Measurements from ENCODE around the gene PKLR. TPM values are rescaled to one million over a fixed set of nuclear protein-coding genes. Genes with fewer than 3 reads are reported as not detected.

PKLR gene
- total RNA-seq, 1 experiment from 2014 or later, result not detected

- Histone ChIP-seq H3K4ac (ENCODE audit: low read depth, low read length) (no peak overlapping the region), H2BK20ac (ENCODE audit: low read depth, low read length, poor library complexity, severe bottlenecking) (no peak overlapping the region), H4K20me1 (ENCODE audit: control insufficient read depth, insufficient read depth, insufficient read length) (no peaks in the 10 kb centered on the region), H4K91ac (ENCODE audit: insufficient read length, low read depth, low read length) (no peak overlapping the region), H3K9ac (ENCODE audit: extremely low read depth, insufficient read length, low read length) (no peak overlapping the region), H3K27me3 (ENCODE audit: insufficient read depth, low read length) (no peaks in the 10 kb centered on the region), H2BK15ac (ENCODE audit: low read depth, low read length) (no peak overlapping the region), H4K8ac (replicated peaks; ENCODE audit: insufficient read length, low read depth, low read length) (no peak overlapping the region), H3K79me1 (ENCODE audit: insufficient read depth, low read depth, low read length, poor library complexity, severe bottlenecking) (no peaks in the 10 kb centered on the region), H2BK5ac (ENCODE audit: insufficient read length, low read length) (no peak overlapping the region), H2BK120ac (ENCODE audit: low read depth, low read length, poor library complexity, severe bottlenecking) (no peak overlapping the region), H3K9me3 (ENCODE audit: control insufficient read depth, low read depth, low read length) (no peaks in the 10 kb centered on the region), H3K14ac (ENCODE audit: insufficient read depth, low read length) (no peak overlapping the region), H2AFZ (ENCODE audit: low read length) (no peak overlapping the region), H3K23ac (ENCODE audit: insufficient read length, low read depth, low read length) (no peak overlapping the region), H3K4me2 (ENCODE audit: insufficient read depth, insufficient read length, low read length) (no peak overlapping the region), H2AK5ac (ENCODE audit: insufficient read length, low read length) (no peak overlapping the region), H3K18ac (ENCODE audit: insufficient read length, low read depth, low read length) (no peak overlapping the region), H3K27ac (ENCODE audit: insufficient read length, low read depth, low read length) (no peak overlapping the region), H2BK12ac (ENCODE audit: insufficient read length, low read depth, low read length) (no peak overlapping the region), H3K4me1 (ENCODE audit: insufficient read depth, low read length) (0 out of 2 replicates have a peak, but pooled peaks cover 3% of the 10 kb centered on the region), H3K79me2 (ENCODE audit: insufficient read depth, low read length) (no peaks in the 10 kb centered on the region), H3K23me2 (ENCODE audit: insufficient read length, low read depth, low read length, poor library complexity, severe bottlenecking) (peaks cover 17% of the 10 kb centered on the region), H4K5ac (ENCODE audit: insufficient read length, low read depth, low read length) (no peak overlapping the region), H3K56ac (ENCODE audit: insufficient read length, low read depth, low read length) (no peak overlapping the region), H3T11ph (ENCODE audit: low read length) (no peak overlapping the region)
- H3K9me3 Mint-ChIP-seq, result no peaks in the 10 kb centered on the region; a peak in 1 of 5 replicates
- peaks cover 24 to 66% (median 58%) of the 10 kb centered on the region in 3 experiments; a peak in 6 of 7 replicates for H3K36me3 Mint-ChIP-seq (ENCODE audit: insufficient read depth in 1 of 3, low read depth in 3 of 3)
- DNase-seq, result no peak
- no CpG with 5 or more reads among the region's 5 CpGs for WGBS (ENCODE audit: extremely low coverage, insufficient read length, low lambda C conversion rate)
- H3K4me3 Mint-ChIP-seq, result peak overlapping the region in 1 of 2 experiments; percentile 45; a peak in 1 of 5 replicates
- no peak for TF ChIP-seq CTCF (conservative IDR thresholded peaks at IDR 0.05)
- H3K4me1 Mint-ChIP-seq, result peaks cover 24% of the 10 kb centered on the region in 2 experiments
- H3K27me3 Mint-ChIP-seq (ENCODE audit: low read depth), result peaks cover 2% of the 10 kb centered on the region; the same call in 1 of the 2 replicates
- H3K27ac Mint-ChIP-seq, result no peak overlapping the region
Measured at GRCh38 chr1:155260276-155260675, 41.0 kb downstream of the PKLR start.
